GM21576 (cell line): ENCODE results near the gene REEP1.

Source experiments
- ATAC-seq: cut with Tn5 transposase; IDR thresholded peaks from one replicate; pipeline ENCODE4 v1.9.1; 2021; ENCODE audit warnings: mild to moderate bottlenecking, moderate library complexity; ENCODE audit not compliant: unreplicated experiment

The REEP1 gene

DNA sequence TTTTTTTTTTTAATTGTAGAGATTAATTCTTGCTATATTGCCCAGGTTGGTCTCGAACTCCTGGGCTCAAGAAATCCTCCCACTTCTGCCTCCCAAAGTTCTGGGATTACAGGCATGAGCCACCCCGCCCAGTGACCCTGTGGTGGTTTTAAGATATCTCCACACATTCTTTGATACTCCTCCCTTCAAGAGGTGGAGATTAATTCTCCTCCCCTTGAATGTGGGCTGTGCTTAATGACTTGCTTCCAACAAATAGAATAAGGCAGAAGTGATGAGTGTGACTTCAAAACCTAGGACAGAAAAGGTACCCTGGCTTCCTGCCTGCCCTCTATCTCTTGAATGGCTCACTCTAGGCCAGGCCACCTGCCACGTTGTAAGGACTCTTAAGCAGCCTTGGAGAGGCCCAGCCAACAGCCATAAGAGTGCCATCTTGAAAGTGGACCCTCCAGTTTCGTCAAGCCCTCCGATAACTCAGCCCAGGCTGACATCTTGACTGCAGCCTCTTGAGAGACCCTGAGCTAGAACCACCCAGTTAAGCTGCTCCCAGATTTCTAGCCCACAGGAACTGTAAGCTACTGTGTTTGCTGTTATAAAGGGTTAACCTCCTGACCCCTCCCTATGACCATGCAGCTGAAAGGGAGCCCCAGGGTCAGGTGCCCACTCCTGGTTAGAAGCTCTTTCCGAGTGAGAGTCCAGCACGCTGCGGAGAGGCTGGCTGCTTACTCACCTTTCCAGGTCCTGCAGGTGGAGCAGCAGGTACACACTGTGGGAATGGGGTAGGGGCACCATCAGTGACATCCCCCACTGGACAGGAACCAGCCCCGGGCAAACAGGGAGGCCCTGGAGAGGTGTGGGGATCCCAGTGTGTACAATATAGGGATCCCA is 110.5 kb downstream of the REEP1 start:
- no peak for ATAC-seq

GRCh38 chr2:86226070-86226469 is 111.4 kb downstream of the REEP1 start:
- ATAC-seq, result no peak

GRCh38 chr2:86225581-86225980 is 111.8 kb downstream of the REEP1 start:
- peak; percentile 56 for ATAC-seq

- ATAC-seq, result peak; percentile 41
These were observed 112.6 kb downstream of the REEP1 start for GRCh38 chr2:86224645-86225355.

DNA sequence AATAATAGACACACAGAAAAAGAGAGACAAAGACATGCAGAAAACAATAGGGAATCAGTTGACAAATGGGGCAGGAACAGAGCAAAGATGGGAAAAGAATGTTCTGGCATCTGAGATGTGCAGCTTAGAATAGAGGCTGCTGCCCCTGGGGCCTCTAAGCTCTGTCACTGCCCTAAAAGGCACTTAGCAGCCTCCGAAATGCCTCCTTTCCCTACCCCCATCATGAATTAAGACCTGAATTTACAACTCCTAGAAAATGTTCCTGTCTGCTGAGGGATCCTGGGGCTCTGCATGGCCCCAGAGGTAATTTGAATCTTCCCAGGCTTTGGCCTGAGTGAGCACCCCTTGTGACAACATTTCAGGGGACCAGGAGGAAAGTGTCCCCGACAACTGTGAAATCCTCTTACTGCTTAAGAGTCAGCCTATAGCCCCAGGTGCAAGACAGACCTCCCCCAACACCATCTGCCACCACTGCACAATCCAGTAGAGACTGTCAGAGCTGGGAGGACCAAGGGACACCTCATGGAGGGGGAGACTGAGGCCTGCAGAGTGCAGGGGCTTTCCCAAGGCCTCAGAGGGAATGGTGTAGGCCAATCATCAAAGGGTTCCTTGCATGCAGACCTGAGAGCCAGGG is 113.4 kb downstream of the REEP1 start:
- ATAC-seq, result no peak

DNA sequence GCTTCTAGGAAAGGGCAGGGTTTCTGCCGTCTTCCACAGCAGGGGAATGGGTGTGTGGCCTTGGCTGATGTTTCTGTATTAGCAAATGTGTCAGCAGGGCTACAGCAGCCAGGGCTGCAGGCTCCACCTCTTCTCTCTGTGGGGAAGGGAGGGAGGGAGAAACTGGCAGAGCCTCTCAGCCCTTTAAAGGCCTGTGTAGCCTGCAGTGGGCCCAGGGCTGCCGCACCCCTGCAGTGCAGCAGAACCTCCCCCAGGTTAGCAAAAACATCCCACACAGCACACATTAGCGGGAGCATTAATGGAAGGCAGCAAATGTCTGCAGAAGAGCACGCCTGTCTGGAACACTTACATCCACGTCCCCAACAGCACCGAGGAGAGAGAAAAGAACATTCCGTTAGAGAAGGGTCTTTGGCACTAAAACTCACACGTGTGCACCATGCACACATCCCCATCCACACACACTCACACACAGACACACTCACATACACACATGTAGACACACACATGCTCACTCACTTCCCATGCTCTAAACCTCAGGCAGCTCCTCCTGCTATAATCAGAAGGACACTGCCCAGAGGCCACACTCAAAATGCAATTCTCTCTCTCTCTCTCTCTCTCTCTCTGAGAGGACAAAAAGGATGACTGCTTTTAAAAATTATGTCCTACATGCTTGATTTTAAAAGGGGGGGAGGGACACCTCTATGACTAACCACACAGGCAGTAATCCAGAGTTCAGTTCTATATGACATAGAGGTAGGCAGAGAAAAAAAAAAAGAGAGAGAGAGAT is 114.1 kb downstream of the REEP1 start:
- no peak for ATAC-seq

DNA sequence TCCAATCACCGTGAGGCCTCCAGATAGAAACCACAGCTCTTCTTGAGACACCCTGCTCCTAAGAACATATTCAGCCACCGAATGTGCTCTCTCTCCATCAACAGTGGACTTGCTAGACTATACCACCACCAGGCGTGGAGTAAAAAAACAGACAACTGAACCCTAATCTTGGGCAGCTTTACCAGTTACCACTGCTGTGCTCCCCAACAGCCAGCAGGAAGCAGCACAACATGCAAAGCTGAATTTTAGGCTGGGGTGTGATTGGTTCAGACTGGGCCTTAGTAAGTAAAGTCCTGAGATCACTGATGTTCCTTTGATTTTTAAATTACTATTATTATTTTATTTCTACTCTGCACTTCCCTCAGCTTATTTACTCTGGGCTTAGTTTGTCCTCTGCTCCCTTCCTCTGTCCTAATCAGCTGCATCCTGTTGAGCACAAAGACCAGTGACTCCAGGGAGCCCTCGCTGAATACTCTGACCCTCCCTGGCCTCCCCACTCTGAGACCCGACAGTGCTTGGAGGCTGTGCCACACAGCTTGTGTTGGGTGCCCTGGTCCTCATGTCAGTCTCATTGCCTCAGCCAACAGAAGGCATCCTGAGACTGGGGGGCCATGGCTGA is 116.3 kb downstream of the REEP1 start:
- no peak for ATAC-seq

DNA sequence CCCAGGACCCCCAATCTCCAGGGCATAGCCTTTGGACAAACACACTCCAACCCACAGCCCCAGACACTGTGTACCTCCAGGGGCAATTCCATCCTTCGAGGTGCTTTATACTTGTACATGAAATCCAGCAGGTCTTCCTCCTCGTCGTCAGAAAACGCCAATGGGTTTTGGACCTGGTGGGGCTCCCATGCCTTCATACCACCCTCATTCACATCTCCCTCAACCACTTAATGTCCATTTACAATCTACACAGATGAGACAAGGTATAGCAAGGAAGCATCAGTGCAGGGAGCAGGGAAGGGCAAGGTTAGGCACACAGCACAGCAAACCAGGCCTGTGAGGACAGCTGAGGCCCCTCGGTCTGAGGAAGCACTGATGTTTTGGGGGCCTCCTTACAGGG is 117.5 kb downstream of the REEP1 start:
- no peak for ATAC-seq

GRCh38 chr2:86218124-86218523 is 119.3 kb downstream of the REEP1 start:
- no peak for ATAC-seq

DNA sequence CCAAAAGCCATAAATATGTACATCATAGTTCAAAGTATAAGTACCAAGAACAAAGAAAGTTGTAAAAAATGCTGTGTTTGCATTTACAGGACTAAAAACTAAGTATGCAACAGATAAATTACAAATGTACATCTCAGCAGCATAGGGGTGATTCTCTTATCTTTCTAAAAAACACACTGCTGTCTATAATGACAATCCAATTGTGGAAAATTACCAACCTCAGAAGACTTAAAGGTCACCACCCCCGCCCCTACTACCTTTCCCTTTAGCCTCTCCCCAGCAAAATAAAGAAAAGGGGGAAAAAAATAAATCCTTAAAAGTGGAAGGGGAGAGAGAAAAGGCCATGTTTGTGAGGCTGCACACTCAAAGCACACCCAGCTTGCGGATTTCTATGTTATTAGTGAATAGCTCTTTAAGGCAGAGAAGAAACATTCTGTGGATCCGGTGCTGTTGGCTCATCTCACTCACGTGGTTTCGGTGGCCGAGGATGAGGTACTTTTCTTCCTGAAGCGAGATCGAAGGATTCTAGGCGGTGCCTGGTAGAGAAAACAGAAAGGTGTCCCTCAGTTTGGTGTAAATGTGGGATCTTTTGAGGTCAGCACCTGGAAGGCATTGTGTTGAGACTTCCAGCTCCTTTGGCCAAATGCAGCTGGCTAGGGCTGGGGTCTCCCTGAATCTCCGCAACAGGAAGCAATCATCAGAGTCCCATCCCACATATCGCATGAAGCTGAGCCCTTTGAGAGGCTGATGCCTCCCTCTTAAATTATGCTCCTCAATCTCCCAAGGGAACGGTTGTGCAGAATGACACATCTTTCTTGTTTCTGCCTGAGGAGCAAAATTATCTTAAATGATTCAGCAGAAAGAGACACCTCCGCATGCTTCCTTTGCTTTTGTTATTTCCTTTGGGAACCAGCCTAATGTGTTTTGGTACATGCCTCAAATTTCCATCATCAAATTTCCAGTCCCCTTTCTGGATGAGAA is 120.6 kb downstream of the REEP1 start:
- ATAC-seq, result no peak

DNA sequence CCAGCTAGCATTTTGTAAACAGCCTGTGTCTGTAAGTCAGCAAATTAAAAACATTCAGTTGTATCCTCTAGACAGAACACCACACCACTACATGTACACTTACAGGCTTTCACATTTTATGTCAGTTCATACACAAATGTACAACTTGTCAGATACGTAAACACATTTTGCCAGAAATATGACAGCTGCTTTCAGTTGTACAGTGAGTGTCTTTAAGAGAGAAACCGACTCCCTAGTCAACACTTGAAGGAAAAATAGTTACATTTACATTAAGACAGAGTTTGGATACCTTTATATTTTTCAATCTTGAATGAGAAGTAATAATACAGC is 123.0 kb downstream of the REEP1 start:
- ATAC-seq, result no peak

DNA sequence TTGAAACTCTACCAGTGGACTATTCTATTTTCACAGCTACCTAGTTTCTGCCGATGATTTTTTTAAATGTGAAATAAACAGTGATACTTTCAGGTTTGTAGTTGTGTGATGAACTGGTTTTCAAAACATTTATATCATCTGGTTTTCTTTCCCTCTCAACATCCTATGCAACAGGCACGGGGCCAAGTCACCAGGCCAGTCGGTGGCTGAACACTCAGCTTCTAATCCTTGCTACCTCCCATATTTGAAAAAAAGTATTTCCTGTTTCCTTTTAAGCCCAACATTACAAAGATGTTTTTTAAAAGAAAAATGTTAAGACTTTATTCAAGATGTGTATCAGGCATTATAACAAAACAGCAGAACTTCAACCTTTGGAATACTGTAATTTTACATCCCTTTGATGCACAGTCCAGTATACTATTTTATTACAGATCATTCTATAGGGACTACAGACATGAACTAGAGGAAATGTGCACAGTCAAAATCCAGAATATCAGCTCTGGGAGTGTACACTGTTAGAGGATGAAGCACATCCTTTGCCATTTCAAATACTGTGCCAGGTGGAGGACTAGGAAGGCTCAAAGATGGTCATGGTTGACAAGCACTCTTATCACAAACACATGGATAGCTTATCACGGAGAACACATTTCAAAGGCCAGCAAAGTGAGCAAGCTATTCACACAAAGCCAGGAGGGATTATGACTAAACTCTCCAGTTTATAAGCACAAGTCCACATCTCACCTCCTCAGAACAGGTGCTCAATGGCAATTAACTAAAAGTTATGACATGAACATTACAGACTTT is 123.5 kb downstream of the REEP1 start:
- ATAC-seq, result no peak

- no peak for ATAC-seq
These were observed 124.4 kb downstream of the REEP1 start for GRCh38 chr2:86213056-86213455.

DNA sequence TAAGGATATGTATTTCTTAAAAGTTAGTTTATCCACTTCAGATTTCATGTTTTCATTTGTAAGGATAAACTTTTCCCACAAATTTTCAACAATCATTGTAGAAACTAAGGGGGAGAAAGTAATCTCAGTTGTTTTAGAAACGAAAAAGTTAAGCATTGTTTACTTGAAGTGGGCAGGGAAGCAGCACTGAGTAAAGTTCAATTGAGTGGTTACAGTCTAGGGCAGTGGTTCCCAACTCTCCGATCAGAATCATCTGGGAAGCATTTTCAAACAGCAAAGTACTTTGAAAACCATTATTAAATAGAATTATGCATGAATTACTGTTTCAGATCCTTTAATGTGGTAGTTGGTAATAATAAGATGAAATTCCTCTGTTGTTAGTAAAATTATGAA is 125.6 kb downstream of the REEP1 start:
- no peak for ATAC-seq

DNA sequence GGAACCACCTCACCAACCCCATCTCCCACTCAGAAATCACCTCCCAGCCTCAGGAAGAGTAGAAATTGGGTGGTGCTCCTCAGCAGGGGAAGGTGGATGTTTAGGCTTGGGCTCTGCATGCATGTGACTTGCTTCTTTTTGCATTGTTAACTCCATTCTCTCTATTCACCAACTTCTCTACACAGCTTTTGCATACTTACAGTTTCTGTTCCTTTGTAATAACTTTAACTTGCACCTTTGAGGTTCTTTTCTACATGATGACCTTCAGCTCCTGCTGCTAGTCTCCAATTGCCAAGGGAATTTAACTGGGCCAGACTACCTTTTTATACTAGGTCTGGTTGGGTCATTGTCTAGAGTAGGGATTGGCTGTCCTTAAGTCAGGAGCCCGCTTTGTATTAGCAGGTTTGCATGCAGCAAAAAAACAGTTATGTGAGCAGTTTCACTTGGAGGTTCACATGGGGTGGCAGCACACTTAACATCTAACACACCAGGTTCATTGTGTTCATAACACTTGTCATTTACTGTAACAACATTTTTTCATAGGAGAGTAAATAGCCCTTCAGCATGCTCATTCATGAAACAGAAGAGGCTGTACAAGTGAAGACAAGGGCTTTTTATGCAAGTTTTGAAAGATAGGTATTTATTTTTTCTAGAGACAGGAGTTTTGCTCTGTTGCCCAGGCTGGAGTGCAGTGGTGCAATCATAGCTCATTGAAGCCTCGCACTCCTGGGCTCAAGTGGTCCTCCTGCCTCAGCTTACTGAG is 126.2 kb downstream of the REEP1 start:
- no peak for ATAC-seq

DNA sequence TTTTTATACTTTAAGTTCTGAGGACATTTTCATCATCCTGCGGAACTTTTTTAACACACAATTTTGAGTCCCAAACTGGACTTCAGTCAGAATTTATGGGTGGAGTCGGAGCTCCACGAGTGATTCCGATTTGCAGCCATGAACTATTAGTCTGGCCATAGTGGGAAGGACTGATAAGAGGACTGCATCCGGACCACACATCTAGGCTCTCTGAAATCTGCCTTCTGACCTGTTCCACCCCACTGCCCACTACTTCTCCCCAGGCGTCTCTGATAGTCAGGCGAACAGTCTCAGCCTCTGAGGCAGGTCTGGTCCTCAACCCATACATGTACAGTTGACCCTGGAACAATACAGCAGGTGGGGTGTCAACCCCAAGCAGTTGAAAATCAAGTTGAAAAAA is 133.0 kb downstream of the REEP1 start:
- no peak for ATAC-seq

DNA sequence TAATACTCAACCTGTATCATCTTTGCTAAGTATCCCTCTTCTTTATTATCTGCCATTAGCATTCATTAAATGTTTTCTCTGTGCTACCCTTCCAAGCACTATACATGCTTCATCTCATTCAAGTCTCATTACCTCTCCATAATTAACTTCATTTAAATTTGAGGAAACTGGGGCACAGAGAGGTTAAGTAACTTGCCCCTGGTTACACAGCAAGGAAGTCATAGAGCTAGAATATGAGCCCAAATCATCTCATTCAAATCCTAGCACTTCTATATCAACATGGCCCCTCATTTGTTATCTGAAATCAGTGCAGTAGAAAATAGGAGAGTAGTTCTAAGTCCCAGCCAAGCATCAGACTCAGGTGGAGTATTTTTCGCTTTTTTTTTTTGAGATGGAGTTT is 133.8 kb downstream of the REEP1 start:
- no peak for ATAC-seq

DNA sequence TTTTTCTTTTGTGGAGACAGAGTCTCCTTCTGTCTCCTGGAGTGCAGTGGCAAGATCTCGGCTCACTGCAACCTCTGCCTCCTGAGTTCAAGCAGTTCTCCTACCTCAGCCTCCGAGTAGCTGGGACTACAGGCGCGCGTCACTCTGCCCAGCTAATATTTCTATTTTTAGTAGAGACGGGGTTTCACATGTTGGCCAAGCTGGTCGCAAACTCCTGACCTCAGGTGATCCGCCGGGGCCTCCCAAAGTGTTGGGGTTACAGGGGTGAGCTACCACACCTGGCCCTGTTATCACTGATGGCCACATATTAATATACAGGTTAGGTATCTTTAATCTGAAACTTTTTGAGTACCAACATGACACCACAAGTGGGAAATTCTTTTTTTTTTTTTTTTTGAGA is 134.7 kb downstream of the REEP1 start:
- no peak for ATAC-seq
